ENCODE measurements around the gene CDCA3. TPM values are rescaled to one million over a fixed set of nuclear protein-coding genes. Genes with fewer than 3 reads are reported as not detected.

Gene CDCA3
- total and polyA plus RNA-seq, 2 donors (not counting 1 experiment from before 2014, with no cell fraction given): 1.6 to 2.3 TPM

- H3K27ac ChIP-seq (ENCODE audit: low read length in 2 of 2): no peak overlapping the region
- TF ChIP-seq, protein P1, sequence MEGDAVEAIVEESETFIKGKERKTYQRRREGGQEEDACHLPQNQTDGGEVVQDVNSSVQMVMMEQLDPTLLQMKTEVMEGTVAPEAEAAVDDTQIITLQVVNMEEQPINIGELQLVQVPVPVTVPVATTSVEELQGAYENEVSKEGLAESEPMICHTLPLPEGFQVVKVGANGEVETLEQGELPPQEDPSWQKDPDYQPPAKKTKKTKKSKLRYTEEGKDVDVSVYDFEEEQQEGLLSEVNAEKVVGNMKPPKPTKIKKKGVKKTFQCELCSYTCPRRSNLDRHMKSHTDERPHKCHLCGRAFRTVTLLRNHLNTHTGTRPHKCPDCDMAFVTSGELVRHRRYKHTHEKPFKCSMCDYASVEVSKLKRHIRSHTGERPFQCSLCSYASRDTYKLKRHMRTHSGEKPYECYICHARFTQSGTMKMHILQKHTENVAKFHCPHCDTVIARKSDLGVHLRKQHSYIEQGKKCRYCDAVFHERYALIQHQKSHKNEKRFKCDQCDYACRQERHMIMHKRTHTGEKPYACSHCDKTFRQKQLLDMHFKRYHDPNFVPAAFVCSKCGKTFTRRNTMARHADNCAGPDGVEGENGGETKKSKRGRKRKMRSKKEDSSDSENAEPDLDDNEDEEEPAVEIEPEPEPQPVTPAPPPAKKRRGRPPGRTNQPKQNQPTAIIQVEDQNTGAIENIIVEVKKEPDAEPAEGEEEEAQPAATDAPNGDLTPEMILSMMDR (IDR thresholded peaks at IDR 0.05): no peak
- no peak for TF ChIP-seq EZH2 (IDR thresholded peaks at IDR 0.05; ENCODE audit: borderline replicate concordance, insufficient read depth, low read depth, low read length, poor library complexity, severe bottlenecking)
- peak overlapping the region in 4 of 5 experiments; percentile 52 to 73 (median 62) for H3K4me3 ChIP-seq (ENCODE audit: control extremely low read depth in 1 of 5, extremely low read depth in 1 of 5, insufficient read depth in 1 of 5, low read depth in 2 of 5, low read length in 4 of 5)
- intact Hi-C loops (cut with micrococcal nuclease): no loop called here
- H4K20me1 ChIP-seq (ENCODE audit: control insufficient read depth, insufficient read depth, low read length, poor library complexity, severe bottlenecking): peaks cover 11% of the 10 kb centered on the region
- peak overlapping the region; percentile 80 for H3K9ac ChIP-seq (ENCODE audit: low read length)
- DNase-seq (no peak), ATAC-seq (ENCODE audit: low read depth) (no peak)
- WGBS (ENCODE audit: insufficient coverage): 77% methylated on average over 15 of the region's 19 CpGs
- Mint-ChIP-seq H3K27me3 (peaks cover 71% of the 10 kb centered on the region), H3K9me3 (ENCODE audit: insufficient read depth) (no peaks in the 10 kb centered on the region), H3K4me1 (peaks cover 21% of the 10 kb centered on the region), H3K27ac (no peak overlapping the region), H3K4me3 (peak overlapping the region; percentile 93)
- H3K4me1 ChIP-seq (ENCODE audit: control insufficient read depth in 2 of 2, insufficient read depth in 2 of 2, low read length in 2 of 2): peaks cover 23 to 29% of the 10 kb centered on the region in 2 donors
- peaks cover 0 to 11% (median 0%) of the 10 kb centered on the region in 3 donors for H3K9me3 ChIP-seq (ENCODE audit: control extremely low read depth in 1 of 3, control insufficient read depth in 2 of 3, insufficient read depth in 1 of 3, low read length in 2 of 3)
- ChIA-PET POLR2A (interaction anchor here (1.3 to 1.5 kb wide), 3 partner anchors 43 to 106 kb away, joined by 3 to 4 read pairs (median 3); partner anchors contain the start of genes COPS7A, MLF2 and SPSB2), CTCF (interaction anchor here (1.0 to 1.8 kb wide), 5 partner anchors 10 to 77 kb away, joined by 3 to 5 read pairs (median 4); partner anchors contain the start of genes CDCA3, MLF2 and USP5)
- H3K36me3 ChIP-seq (replicated peaks in 1 of 2; ENCODE audit: control extremely low read depth in 1 of 2, control insufficient read depth in 1 of 2, extremely low read depth in 1 of 2, insufficient read depth in 2 of 2, low read length in 1 of 2): no peaks in the 10 kb centered on the region
- H3K27me3 ChIP-seq (replicated peaks in 1 of 4; ENCODE audit: control extremely low read depth in 1 of 4, control insufficient read depth in 3 of 4, insufficient read depth in 4 of 4, low read length in 3 of 4): peaks cover 0 to 64% (median 33%) of the 10 kb centered on the region in 4 experiments
- no peaks in the 10 kb centered on the region for H3K79me2 ChIP-seq (ENCODE audit: control insufficient read depth, insufficient read depth, low read length)
- peak overlapping the region; percentile 91 for H2AFZ ChIP-seq (ENCODE audit: insufficient read depth, low read depth, low read length, poor library complexity, severe bottlenecking)
- H3K4me2 ChIP-seq (replicated peaks; ENCODE audit: low read depth, low read length, poor library complexity, severe bottlenecking): peak overlapping the region; percentile 100
Observed at GRCh38 chr12:6829536-6830220, 21.4 kb downstream of the CDCA3 start.

All from B cell (primary cell).